Suprapubic skin (tissue), 3 donors: ENCODE results near the gene AGPAT4.
"Not testable (repeated sequence)": the region's sequence is repeated elsewhere in the genome, so short reads cannot be mapped to it uniquely, and the experiment has no call there.

Experiments
- CTCF ChIP-seq, 2 donors: fragments of 200-600 bp in 1 of 2; fragments of 450-650 bp in 1 of 2; sonication (generic) in 1 of 2; IDR thresholded peaks; one replicate each; pipeline ENCODE4 v1.5.1; 2016 to 2019; ENCODE audit warnings: antibody characterized with exemption in 2 of 2, mild to moderate bottlenecking in 1 of 2, moderate library complexity in 1 of 2
- EP300 ChIP-seq: sonication (generic); formaldehyde crosslinking; IDR thresholded peaks from one replicate; pipeline ENCODE4 v1.6.1; 2017; ENCODE audit warnings: antibody characterized with exemption

DNA sequence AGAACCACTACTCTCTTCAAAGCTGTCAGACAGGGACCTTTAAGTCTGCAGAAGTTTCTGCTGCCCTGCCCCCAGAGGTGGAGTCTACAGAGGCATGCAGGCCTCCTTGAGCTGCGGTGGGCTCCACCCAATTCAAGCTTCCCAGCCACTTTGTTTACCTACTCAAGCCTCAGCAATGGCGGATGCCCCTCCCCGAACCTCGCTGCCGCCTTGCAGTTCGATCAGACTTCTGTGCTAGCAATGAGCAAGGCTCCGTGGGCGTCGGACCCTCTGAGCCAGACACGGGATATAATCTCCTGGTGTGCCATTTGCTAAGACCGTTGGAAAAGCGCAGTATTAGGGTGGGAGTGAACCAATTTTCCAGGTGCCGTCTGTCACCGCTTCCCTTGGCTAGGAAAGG, 95.7 kb downstream of the AGPAT4 start:
- TF ChIP-seq CTCF (IDR thresholded peaks at IDR 0.05); EP300: not testable (repeated sequence)
